SHP77 (cell line): ENCODE data around the gene RASSF7.
A peak's percentile ranks its signal among the peaks of the same experiment; 100 is the strongest.
"Not testable (repeated sequence)": the region's sequence is repeated elsewhere in the genome, so short reads cannot be mapped to it uniquely, and the experiment has no call there.

Experiments
- DNase-seq, 2 experiments: peaks; one replicate each; lab custom pipeline; 2025; lab: John Stamatoyannopoulos, UW

The RASSF7 gene

DNA sequence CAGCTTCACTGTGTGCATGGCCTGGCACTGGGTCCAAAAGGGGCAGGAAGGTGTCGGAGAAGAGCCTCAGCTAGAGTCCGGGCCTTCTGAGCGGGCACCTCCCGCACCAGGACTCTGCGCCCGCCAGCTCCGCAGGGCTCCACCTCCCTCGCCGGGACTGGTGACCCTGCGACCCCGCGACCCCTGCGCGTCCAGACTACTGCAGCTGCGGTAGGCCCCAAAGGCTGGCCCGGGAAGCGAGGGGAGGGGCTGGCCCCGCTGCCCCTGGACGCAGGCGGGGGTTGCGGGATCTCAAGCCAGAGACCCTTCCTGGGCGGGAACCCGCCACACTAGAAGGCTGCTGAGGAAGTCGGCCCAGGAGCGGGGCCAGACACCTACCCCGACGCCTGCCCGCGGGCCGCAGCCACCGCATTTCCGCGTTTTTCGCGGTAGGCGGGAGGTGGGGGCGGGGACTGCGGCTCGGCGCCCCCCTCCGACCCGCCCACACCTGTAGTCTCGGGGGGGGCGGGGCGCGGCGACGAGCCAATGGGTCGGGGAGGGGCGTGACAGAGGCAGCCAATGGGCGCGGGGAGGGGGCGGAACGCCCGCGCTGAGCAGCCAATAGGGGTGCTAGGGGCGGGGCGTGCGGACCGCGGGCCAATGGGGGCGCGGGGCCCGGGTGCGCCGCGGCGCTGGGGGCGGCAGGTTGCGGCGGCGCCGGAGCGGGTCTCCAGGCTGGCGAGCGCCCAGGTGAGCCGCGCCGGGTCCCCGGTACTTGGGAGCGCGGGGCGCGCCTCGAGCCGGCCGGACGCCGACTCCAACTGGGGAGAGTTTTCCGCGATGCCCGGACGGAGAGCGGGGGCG, at the start of gene RASSF7, which contains the start of gene LMNTD2:
TSS of gene RASSF7 (plus strand) at position 666 of the 843 bp plus-strand sequence. CDS start 799 bp downstream, outside the sequence.
TSS of gene LMNTD2 (minus strand) at position 434 of the 843 bp plus-strand sequence. CDS start at position 412, 22 bp downstream.
- DNase-seq, result peak; percentile 39 to 48

GRCh38 chr11:512761-513595, 47.8 kb upstream of the RASSF7 start:
- DNase-seq, result no peak

GRCh38 chr11:514606-515005, 46.2 kb upstream of the RASSF7 start:
- no peak for DNase-seq

GRCh38 chr11:515131-515530, 45.6 kb upstream of the RASSF7 start:
- no peak for DNase-seq

DNA sequence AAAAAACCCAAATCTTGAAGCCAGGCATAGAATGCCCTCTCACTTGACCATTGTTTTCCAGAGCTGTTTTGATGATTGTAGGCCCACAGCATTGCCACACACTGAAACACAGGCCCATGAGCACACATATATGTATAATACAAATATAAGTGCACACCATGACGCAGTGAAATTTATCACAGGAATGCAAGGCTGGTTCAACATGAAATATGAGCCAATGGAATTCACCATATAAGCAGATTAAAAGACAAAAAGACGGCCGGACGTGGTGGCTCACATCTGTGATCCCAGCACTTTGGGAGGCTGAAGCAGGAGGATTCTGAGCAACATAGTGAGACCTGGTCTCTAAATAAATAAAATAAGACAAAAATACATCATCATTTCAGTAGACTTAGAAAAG, 44.4 kb upstream of the RASSF7 start:
- DNase-seq, result no peak

DNA sequence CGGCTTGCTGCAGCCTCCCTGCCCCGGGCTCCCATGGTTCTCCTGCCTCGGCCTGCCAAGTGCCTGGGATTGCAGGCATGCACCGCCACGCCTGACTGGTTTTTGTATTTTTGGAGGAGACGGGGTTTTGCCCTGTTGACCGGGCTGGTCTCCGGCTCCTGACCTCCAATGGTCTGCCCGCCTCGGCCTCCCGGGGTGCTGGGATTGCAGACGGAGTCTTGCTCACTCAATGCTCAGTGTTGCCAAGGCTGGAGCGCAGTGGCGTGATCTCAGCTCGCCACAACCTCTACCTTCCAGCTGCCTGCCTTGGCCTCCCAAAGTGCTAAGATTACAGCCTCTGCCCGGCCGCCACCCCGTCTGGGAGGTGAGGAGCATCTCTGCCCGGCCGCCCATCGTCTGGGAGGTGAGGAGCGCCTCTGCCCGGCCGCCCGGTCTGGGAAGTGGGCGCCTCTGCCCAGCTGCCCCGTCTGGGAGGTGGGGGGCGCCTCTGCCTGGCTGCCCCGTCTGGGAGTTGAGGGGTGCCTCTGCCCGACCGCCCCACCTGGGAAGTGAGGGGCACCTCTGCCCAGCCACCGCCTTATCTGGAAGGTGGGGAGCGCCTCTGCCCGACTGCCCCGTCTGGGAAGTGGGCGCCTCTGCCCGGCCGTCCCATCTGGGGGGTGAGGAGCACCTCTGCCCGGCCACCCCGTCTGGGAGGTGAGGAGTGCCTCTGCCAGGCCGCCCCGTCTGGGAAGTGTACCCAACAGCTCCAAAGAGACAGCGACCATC, 43.7 kb upstream of the RASSF7 start:
- DNase-seq, result not testable (repeated sequence)

DNA sequence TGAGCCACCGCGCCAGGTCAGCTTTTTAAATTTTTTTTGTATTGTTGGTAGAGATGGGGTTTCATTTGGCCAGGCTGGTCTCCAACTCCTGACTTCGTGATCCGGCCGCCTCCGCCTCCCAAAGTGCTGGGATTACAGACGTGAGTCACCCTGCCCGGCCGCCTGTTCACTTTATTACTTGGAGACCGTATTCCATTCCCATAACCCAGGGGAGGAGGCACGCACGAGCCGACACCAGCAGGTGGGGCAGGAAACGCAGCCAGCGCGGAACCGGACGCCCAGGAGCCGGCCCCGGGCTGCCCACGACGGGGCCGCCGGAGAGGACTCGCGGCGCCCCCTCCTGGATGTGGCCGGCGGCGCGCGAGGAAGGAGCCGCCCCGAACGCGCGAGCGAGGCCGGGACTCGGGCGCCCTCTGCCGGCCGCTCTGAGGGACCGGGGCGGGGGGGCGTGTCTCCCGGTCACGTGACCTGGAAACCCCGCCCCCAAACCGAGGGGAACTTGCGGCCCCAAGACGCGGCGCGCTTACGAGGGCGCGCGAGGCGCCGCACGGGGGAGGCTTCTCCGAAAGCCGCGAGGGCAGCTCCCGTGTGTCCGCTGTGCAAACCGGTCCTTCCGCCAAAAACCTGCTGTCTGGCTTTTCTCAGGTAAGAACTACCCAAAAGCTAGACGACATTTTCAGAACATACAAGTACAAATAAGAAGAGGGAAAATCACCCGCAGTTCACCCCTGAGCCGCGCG, 42.1 kb upstream of the RASSF7 start:
- peak; percentile 63 to 69 for DNase-seq

DNA sequence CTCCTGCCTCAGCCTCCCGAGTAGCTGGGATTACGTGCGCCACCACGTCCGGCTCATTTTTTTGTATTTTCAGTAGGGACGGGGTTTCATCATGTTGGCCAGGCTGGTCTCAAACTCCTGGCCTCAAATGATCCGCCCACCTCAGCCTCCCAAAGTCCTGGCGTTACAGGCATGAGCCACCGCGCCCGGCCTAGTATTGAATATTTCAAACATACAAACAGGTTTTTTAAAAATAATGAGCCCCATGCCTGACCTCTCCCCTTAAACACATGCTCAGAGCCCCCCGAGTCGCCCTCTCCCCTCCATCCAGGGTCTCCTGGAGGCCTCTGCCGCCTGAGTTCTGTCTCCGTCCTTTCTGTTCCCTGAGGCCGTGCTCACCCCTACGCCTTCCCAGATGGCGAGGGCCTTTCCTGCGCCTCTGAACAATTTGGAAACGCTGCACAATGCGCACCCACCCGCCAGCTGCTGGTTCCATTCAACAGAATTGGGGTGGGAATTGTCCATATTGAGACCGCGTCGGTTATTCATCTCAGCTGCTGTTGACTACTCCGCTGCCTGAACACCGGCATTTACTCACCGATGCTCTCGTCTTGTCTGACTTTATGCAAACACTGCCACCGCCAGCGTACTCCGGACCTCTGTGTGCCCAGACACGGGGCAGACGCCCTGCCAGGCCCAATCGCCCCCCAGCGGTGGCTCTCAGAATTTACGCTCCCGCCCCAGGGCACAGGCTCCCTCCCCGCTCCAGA, 40.2 kb upstream of the RASSF7 start:
- no peak for DNase-seq

GRCh38 chr11:521177-521688, 39.5 kb upstream of the RASSF7 start:
- DNase-seq, result no peak

- DNase-seq, result no peak
Measured at GRCh38 chr11:526192-526591, 34.6 kb upstream of the RASSF7 start.

DNA sequence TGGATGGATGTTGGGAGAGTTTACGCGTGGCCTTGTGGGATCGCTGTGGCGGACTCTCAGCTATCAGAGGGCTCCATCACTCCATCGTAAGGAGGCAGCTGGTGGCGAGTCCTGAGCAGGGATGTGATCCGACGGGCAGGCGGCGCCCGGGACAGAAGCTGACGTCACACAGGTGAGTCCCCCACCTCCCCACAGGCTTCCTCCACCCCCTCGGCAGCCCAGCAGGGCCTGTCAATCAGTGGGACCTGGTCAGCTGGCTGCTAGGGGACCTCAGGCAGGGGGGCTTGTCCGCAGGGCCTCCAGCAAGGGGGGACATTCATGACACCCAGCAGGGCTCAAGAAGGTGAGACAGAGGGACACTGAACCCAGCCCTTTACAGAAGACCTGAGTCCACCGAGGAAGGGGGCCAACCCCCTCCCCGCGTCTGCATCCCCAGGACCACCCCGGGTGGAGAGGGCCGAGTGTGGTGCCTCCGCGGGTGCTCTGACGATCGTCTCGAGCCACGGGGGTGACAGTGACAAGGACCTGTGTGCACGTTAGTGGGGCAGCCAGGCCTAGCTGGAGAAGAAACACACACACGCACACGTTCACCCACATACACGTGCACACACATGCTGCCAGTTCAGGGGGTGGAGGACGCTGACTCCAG, 32.5 kb upstream of the RASSF7 start:
- DNase-seq, result no peak

DNA sequence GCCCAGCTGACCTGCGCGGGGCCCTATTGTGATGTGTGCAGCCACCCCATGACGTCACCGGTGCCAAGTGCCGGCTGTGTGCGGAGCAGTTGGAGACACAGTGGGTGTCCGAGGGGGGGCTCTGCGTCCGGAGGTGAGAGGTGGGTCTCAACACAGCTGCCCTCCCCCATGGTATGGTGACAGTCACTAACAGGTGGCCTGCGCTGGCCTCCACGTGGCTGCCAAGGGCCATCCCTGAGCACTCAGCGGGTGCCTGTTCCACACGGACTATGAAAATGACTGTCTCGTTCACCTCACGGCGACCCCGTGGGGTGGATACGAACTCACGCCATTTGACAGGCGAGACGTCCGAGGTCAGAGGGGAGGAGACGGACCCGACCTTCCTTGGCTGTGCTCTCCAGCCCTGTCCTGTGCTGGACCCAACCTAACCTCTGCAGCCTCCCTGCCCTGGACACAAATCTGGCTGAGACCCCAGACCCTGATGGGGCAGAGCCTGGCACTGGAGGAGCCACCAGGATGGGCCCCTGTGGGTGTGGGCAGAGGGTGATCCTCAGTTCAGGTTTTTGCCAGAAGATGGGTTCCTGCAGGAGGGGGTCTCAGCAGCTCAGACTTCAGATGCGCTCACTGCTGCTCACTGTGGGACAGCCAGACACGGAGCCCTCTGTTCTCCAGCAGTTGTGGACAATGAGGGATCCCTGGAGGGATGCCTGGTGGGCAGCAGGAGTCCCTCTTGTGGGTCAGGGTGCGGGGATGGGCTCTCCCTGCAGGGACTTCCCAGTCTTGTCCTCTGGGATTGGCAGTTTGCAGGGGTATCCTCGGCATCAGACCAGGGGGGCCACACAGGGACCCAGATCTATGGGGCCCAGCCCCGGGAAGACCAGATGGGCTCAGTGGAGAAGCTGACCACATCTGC, 31.7 kb upstream of the RASSF7 start:
- DNase-seq, result peak in 1 of 2 experiments; percentile 2

- DNase-seq, result no peak
Measured at GRCh38 chr11:529728-530411, 30.9 kb upstream of the RASSF7 start.

DNA sequence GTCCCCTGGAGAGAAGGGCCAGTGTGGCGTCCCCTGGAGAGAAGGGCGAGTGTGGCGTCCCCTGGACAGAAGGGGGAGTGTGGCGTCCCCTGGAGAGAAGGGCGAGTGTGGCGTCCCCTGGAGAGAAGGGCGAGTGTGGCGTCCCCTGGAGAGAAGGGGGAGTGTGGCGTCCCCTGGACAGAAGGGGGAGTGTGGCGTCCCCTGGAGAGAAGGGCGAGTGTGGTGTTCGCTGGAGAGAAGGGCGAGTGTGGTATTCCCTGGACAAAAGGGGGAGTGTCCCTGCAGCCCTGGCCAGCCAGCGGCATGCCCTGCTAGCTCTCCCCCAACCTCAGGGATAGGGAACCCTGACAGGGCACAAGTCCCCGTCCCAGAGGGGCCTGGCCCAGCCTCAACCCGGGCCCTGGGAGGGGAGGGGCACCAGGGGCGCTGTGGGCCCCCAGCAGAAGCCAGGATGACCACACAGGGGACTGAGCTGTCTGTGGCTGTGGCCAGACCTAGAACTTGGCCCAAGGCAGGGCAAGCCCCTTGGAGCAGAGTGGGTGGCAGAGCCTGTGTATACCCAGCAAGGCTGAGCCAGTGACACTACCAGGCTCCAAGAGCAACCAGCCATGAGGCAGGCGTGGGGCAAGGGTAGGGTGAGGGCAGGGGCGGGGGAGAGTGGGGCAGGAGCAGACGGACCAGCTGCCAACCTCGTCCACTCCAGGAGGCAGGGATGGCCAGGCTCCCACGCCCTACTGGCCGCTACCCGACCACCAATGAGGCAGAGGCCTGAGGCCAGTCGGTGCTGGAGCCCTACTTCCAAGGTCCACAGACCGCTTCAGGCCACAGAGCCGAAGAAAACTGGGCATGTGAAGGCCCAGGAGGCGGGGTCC, 29.6 kb upstream of the RASSF7 start:
- no peak for DNase-seq

GRCh38 chr11:531919-532526, 28.7 kb upstream of the RASSF7 start:
- no peak for DNase-seq

DNA sequence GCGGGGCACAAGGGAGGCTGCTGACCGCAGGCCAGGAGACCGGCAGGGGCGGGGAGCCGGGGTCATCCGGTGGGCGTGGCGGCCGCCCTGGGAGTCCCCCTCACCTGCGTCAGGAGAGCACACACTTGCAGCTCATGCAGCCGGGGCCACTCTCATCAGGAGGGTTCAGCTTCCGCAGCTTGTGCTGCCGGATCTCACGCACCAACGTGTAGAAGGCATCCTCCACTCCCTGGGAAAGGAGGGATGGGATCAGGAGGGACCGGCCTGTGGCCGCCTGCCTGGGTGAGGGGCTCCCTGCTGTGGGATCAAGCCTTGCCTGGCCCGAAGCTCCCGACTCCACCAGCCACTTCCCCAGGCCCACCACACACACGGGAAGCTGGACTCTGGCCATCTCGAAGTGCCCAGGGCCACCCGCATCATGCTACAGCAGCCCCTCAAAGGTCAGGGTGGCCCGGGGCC, 28.2 kb upstream of the RASSF7 start:
- no peak for DNase-seq
